Uterus (tissue), 2 donors: ENCODE data around the gene TMEM87A.

Experiments used
- POLR2A ChIP-seq, 2 donors: fragments of 450-650 bp; IDR thresholded peaks; one replicate each; pipeline ENCODE4 v1.6.1; 2016; ENCODE audit warnings: antibody characterized with exemption in 2 of 2, mild to moderate bottlenecking in 1 of 2, moderate library complexity in 1 of 2
- TF ChIP-seq, protein P1 (sequence below), 4 experiments: fragments of 200-600 bp in 2 of 4; fragments of 450-650 bp in 2 of 4; sonication (generic) in 2 of 4; IDR thresholded peaks; one replicate each; pipeline ENCODE4 v1.5.1; 2016 to 2019; ENCODE audit warnings: antibody characterized with exemption in 4 of 4, mild to moderate bottlenecking in 2 of 4, moderate library complexity in 1 of 4

GRCh38 chr15:42165106-42165505 is 108.1 kb downstream of the TMEM87A start:
- TF ChIP-seq, protein P1, sequence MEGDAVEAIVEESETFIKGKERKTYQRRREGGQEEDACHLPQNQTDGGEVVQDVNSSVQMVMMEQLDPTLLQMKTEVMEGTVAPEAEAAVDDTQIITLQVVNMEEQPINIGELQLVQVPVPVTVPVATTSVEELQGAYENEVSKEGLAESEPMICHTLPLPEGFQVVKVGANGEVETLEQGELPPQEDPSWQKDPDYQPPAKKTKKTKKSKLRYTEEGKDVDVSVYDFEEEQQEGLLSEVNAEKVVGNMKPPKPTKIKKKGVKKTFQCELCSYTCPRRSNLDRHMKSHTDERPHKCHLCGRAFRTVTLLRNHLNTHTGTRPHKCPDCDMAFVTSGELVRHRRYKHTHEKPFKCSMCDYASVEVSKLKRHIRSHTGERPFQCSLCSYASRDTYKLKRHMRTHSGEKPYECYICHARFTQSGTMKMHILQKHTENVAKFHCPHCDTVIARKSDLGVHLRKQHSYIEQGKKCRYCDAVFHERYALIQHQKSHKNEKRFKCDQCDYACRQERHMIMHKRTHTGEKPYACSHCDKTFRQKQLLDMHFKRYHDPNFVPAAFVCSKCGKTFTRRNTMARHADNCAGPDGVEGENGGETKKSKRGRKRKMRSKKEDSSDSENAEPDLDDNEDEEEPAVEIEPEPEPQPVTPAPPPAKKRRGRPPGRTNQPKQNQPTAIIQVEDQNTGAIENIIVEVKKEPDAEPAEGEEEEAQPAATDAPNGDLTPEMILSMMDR (IDR thresholded peaks at IDR 0.05) = no peak
- TF ChIP-seq POLR2A (IDR thresholded peaks at IDR 0.05) = no peak
